Ovary (tissue), 3 donors: Measurements from ENCODE around the gene LIAS.

ENCODE experiments used
- POLR2A ChIP-seq: fragments of 450-650 bp; IDR thresholded peaks from one replicate; pipeline ENCODE4 v1.6.1; 2017; ENCODE audit warnings: antibody characterized with exemption, mild to moderate bottlenecking, moderate library complexity
- TF ChIP-seq, protein P1 (sequence below), 3 donors: fragments of 450-650 bp in 2 of 3; fragments of 200-600 bp in 1 of 3; IDR thresholded peaks; one replicate each; pipeline versions ENCODE4 v1.5.1 to v1.8.0; 2016 to 2022; ENCODE audit warnings: antibody characterized with exemption in 3 of 3, mild to moderate bottlenecking in 1 of 3
- donor health status: DM: no; HTN: no; CAD: no.

DNA sequence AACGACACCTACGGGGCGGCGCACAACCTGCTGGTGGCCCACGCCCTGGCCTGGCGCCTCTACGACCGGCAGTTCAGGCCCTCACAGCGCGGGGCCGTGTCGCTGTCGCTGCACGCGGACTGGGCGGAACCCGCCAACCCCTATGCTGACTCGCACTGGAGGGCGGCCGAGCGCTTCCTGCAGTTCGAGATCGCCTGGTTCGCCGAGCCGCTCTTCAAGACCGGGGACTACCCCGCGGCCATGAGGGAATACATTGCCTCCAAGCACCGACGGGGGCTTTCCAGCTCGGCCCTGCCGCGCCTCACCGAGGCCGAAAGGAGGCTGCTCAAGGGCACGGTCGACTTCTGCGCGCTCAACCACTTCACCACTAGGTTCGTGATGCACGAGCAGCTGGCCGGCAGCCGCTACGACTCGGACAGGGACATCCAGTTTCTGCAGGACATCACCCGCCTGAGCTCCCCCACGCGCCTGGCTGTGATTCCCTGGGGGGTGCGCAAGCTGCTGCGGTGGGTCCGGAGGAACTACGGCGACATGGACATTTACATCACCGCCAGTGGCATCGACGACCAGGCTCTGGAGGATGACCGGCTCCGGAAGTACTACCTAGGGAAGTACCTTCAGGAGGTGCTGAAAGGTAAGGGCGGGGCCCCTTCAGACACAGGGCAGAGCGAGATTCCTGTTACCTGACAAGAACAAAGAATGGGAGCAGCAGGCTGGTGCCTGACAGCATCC is 11.8 kb upstream of the LIAS start:
- TF ChIP-seq, protein P1, sequence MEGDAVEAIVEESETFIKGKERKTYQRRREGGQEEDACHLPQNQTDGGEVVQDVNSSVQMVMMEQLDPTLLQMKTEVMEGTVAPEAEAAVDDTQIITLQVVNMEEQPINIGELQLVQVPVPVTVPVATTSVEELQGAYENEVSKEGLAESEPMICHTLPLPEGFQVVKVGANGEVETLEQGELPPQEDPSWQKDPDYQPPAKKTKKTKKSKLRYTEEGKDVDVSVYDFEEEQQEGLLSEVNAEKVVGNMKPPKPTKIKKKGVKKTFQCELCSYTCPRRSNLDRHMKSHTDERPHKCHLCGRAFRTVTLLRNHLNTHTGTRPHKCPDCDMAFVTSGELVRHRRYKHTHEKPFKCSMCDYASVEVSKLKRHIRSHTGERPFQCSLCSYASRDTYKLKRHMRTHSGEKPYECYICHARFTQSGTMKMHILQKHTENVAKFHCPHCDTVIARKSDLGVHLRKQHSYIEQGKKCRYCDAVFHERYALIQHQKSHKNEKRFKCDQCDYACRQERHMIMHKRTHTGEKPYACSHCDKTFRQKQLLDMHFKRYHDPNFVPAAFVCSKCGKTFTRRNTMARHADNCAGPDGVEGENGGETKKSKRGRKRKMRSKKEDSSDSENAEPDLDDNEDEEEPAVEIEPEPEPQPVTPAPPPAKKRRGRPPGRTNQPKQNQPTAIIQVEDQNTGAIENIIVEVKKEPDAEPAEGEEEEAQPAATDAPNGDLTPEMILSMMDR (IDR thresholded peaks at IDR 0.05) = peak in 1 of 3 donors; percentile 15
- no peak for TF ChIP-seq POLR2A
